NCI-H1105 (cell line): ENCODE data around the gene SCOC.
A peak's percentile ranks its signal among the peaks of the same experiment; 100 is the strongest.

ENCODE experiments used
- DNase-seq: peaks from one replicate; lab custom pipeline; 2025; lab: John Stamatoyannopoulos, UW

The SCOC gene

GRCh38 chr4:140373328-140374129 is at the start of gene SCOC:
SCOC (plus strand) TSS chr4:140373646; CDS start chr4:140379171, 5,525 bp downstream.
- peak; percentile 90 for DNase-seq

DNA sequence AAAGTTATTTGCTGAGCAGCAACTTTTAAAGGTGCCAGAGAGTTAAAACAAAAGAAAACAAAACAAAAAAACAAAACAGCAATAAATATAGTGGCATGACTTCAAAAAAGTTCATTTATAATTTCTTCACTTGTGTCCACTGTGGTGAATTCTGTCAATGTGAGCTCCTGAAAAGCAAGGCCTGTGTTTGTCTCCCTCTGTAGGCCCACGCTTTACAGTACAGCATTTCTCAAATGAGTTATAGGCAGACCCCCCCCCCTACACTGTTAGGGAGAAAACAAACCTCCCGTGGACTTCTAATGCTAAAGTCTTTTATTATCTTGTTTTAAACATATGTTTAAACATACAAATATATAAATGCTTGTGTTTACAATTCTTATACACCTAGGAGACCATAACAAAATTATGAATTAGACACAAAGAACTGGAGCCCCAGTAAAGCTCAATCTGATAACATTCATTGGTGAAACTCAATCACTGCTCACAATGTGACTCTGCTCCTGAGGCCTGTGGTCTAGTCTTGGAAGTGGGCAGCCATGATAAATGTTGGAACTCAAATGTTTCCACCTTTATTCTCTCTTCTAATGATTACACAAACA is 47.0 kb upstream of the SCOC start:
- DNase-seq, result peak; percentile 10

DNA sequence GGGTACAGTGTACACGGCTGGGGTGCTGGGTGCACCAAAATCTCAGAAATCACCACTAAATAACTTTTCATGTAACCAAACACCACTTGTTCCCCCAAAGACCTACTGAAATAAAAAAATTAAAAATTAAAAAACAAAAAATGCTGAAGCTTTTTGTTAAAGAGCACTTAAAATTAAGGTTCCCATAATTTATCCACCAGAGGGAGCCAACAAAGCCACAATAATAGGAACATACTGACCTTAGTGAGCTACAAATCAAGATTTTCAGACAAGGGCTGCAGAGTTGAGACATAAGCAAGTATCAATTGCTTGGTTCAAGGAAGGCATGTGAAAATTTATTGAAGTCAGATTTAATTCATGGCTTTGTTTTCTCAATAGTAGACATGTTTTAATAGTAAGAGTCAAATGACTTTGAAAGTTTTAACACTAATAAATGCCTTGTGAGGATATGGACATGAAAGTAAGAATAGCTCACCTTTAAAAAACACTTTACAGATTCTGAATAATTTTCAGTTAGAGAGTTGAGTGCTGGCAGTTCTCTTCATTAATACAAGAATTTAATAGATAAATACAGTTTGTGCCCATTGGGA is 43.0 kb upstream of the SCOC start:
- DNase-seq, result peak; percentile 4

DNA sequence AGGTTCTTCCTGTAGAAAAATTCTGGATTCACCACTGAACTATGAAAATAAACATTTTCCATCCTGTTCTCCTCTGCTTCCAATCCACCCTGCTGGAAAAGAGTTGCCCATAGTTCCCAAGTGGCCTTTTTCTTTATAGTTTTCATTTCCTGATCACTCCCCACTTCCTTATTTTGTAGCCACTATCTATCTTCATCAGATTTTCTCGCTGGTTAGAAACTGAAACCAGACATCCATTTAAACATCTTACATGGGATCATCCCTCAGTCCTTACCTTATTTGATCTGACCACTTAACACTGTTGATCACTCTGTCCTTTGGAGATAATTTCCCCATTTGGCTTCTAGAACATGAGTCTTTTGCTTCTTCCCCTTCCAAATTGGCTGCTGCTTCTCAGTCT is 42.2 kb upstream of the SCOC start:
- DNase-seq, result no peak

DNA sequence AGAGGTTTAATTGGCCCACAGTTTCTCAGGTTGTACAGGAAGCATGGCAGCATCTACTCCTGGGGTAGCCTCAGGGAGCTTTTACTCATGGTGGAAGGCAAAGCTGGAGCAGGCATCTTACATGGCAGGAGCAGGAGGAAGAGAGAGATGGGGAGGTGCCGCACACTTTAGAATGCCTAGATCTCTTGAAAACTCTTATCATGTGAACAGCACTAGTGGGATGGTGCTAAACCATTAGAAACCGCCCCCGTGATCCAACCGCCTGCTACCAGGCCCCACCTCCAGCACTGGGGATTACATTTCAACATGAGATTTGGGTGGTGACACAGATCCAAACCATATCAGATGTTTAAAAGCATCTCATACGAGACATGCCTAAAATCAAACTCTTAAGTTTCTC is 41.6 kb upstream of the SCOC start:
- DNase-seq, result no peak

- no peak for DNase-seq
Observed at GRCh38 chr4:140332734-140333133, 40.7 kb upstream of the SCOC start.

- no peak for DNase-seq
Observed at GRCh38 chr4:140333523-140333922, 39.9 kb upstream of the SCOC start.

DNA sequence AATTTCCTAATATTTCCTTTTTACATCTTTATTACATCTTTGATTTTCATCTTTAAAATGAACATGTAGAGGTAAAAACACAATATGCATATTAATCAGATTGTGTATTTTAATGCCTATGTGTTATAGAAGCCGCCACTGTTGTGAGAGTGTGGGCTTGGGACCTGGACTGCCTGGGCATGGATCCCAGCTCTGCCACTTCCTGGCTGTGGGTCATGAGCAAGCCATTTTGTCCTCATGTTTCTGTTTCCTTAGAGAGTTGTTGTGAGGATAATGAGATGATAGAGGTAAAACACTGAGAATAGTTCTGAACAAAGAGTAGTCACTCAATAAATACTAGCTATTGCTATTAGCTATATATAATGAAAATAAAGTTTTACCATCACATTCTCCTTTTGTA is 38.4 kb upstream of the SCOC start:
- DNase-seq, result no peak

GRCh38 chr4:140336730-140337129 is 36.7 kb upstream of the SCOC start:
- DNase-seq, result no peak

- DNase-seq, result no peak
Observed at GRCh38 chr4:140342620-140343019, 30.8 kb upstream of the SCOC start.

DNA sequence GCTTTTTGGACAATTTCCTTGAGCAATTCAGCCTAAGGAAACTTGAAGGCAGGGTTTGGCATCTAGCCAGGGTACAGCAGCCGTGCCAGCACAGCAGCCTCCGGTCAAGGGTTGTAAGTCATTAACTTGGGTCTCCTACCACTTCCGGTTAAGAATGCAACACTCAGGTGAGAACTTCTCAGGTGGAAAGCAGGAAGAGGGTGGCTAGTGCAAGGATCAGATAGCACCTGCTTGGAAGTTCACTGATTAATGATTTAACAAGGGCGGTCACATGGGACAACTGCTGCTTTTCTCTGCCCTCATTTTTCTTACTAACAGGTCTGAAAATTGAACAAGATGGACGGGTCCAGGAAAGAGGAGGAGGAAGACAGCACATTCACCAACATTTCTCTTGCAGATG is 30.1 kb upstream of the SCOC start:
- DNase-seq, result no peak

GRCh38 chr4:140344101-140344500 is 29.3 kb upstream of the SCOC start:
- DNase-seq, result no peak

DNA sequence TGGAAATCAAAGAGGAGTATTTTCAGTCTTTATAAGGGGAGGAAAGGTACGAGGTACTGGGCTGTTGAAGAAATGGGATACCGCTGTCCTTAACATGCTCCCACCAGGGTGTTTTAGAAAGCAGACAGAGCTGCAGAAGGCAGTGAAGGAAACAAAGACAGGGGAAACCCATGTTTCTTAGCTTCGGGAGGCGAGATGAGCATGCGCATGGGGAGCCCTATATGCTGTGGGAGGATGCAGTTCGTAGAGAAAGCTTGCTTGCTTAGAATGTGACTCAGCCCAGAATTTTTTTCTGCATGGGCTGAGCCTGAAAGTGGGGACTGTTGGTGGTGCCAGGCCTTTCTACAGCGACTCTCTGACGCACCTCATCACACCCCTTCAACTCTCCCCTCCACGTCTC is 28.8 kb upstream of the SCOC start:
- no peak for DNase-seq

GRCh38 chr4:140346136-140346535 is 27.3 kb upstream of the SCOC start:
- DNase-seq, result no peak

DNA sequence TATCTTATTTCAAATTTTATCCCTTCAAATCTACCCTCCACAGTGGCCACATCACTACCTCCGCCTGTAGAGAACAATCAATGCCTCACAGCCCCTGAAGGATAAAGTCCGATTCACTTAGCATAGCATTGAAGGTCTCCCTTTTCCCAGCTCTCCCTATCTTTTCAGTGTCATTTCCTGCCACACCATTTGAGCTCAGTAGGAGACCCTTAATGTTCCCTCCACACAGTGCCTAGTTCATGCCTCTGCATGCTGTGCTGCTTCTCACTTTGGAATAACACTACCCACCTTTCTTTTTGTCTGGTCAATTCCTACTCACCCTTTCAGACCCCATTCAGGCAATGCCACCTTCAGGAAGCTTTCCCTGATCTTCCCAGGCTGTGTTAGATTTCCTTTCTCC is 23.6 kb upstream of the SCOC start:
- DNase-seq, result no peak

GRCh38 chr4:140351093-140352075 is 22.1 kb upstream of the SCOC start:
- no peak for DNase-seq

GRCh38 chr4:140353786-140354185 is 19.7 kb upstream of the SCOC start:
- no peak for DNase-seq

DNA sequence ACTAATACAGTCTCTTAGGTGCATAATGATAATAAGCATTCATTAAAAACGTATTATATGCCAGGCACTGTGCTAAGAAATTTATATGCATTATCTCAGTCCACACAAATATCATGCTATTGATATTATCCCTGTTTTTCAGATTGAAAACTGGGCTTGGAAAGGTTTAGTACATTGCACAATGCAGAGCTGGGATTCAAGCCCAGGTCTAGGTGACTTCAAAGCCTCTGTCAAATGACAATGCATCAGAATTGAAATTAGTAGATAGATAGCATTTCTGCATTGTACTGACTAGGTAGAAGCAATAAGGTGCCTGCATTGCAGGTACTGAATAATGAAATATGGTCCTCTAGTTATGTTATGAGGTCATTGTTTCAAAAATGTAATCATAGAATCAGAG is 18.2 kb upstream of the SCOC start:
- DNase-seq, result no peak

DNA sequence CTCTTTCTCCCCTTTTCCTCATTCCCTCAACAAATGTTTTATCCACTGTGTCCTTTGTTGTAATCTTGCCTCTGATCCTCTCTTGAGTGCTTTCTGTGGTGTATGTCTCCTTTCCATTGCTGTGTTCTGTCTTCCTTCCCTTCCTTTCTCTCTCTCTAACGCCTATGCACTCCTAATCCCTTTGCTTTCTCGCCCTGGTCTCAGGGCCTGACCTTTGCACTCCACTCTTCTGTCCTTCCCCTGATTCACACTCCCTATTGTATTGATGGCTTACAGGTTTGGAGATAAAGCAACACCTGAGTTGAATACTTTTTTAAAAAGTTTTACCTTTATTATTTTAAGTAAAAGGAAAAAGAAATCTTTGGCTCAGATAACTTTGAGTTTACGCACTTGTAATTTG is 15.6 kb upstream of the SCOC start:
- no peak for DNase-seq

GRCh38 chr4:140358281-140358680 is 15.2 kb upstream of the SCOC start:
- no peak for DNase-seq

- peak; percentile 72 for DNase-seq
Observed at GRCh38 chr4:140359562-140360427, 13.7 kb upstream of the SCOC start.
